Neural cell (in vitro differentiated cells): ENCODE results near the gene AQP3.

Experiments
- EP300 ChIP-seq: fragments of 450-650 bp; conservative IDR thresholded peaks from 2 replicates; pipeline ENCODE4 v1.6.1; 2014; ENCODE audit warnings: antibody characterized with exemption, mild to moderate bottlenecking, moderate library complexity; ENCODE audit not compliant: poor library complexity, severe bottlenecking
- POLR2AphosphoS5 ChIP-seq: IDR thresholded peaks from 2 replicates; pipeline ENCODE4 v1.6.1; 2012
- REST ChIP-seq: IDR thresholded peaks from 2 replicates; pipeline ENCODE4 v1.6.1; 2012; ENCODE audit warnings: borderline replicate concordance
- TAF1 ChIP-seq: IDR thresholded peaks from 2 replicates; pipeline ENCODE4 v1.6.1; 2012; ENCODE audit warnings: low read depth
- TF ChIP-seq, protein P1 (sequence below): fragments of 450-650 bp; IDR thresholded peaks from 2 replicates; pipeline ENCODE4 v1.5.1; 2014; ENCODE audit warnings: antibody characterized with exemption, mild to moderate bottlenecking, moderate library complexity; ENCODE audit not compliant: poor library complexity, severe bottlenecking

GRCh38 chr9:33489066-33489465 is 41.7 kb upstream of the AQP3 start:
- TF ChIP-seq, protein P1, sequence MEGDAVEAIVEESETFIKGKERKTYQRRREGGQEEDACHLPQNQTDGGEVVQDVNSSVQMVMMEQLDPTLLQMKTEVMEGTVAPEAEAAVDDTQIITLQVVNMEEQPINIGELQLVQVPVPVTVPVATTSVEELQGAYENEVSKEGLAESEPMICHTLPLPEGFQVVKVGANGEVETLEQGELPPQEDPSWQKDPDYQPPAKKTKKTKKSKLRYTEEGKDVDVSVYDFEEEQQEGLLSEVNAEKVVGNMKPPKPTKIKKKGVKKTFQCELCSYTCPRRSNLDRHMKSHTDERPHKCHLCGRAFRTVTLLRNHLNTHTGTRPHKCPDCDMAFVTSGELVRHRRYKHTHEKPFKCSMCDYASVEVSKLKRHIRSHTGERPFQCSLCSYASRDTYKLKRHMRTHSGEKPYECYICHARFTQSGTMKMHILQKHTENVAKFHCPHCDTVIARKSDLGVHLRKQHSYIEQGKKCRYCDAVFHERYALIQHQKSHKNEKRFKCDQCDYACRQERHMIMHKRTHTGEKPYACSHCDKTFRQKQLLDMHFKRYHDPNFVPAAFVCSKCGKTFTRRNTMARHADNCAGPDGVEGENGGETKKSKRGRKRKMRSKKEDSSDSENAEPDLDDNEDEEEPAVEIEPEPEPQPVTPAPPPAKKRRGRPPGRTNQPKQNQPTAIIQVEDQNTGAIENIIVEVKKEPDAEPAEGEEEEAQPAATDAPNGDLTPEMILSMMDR = no peak
- TF ChIP-seq REST (no peak), EP300 (no peak), POLR2AphosphoS5 (no peak), TAF1 (no peak)
